Astrocyte of the spinal cord (primary cell): ENCODE results near the gene USPL1.

Source experiments
- DNase-seq: peaks from one replicate; pipeline ENCODE4 v3.0.0; 2011; ENCODE audit warnings: low read depth, low spot score
- H3K4me3 ChIP-seq: 2 replicates; pipeline ENCODE4 v1.5.1; 2011; ENCODE audit warnings: low read depth, mild to moderate bottlenecking, low read length, moderate library complexity
- in situ Hi-C: cut with HindIII; loops from 2 replicates; pipeline ENCODE4 v1.10.0; 2017; ENCODE audit warnings: low sequenced_read_pairs
- TF ChIP-seq, protein P1 (sequence below): IDR thresholded peaks from 2 replicates; pipeline ENCODE4 v1.5.1; 2012; ENCODE audit warnings: low read depth, mild to moderate bottlenecking, low read length, inconsistent platforms

The USPL1 gene

GRCh38 chr13:30610311-30610710, 7.4 kb upstream of the USPL1 start:
- no peak for DNase-seq
- TF ChIP-seq, protein P1, sequence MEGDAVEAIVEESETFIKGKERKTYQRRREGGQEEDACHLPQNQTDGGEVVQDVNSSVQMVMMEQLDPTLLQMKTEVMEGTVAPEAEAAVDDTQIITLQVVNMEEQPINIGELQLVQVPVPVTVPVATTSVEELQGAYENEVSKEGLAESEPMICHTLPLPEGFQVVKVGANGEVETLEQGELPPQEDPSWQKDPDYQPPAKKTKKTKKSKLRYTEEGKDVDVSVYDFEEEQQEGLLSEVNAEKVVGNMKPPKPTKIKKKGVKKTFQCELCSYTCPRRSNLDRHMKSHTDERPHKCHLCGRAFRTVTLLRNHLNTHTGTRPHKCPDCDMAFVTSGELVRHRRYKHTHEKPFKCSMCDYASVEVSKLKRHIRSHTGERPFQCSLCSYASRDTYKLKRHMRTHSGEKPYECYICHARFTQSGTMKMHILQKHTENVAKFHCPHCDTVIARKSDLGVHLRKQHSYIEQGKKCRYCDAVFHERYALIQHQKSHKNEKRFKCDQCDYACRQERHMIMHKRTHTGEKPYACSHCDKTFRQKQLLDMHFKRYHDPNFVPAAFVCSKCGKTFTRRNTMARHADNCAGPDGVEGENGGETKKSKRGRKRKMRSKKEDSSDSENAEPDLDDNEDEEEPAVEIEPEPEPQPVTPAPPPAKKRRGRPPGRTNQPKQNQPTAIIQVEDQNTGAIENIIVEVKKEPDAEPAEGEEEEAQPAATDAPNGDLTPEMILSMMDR, result no peak
- in situ Hi-C loops, result no loop called here

GRCh38 chr13:30615481-30615865, 2.2 kb upstream of the USPL1 start:
- in situ Hi-C loops, result no loop called here
- TF ChIP-seq, protein P1, result no peak
- DNase-seq, result peak; percentile 33
- H3K4me3 ChIP-seq, result peak overlapping the region; percentile 100

More at GRCh38 chr13:30610311-30610710, 7.4 kb upstream of the USPL1 start:
- H3K4me3 ChIP-seq, result no peak overlapping the region

GRCh38 chr13:30615866-30616541, 1.7 kb upstream of the USPL1 start:
- in situ Hi-C loops, result no loop called here
- H3K4me3 ChIP-seq, result peak overlapping the region; percentile 100
- TF ChIP-seq, protein P1, result no peak
- DNase-seq, result peak; percentile 78

- in situ Hi-C loops, result no loop called here
Observed at GRCh38 chr13:30616927-30617314, 799 bp upstream of the USPL1 start.

GRCh38 chr13:30618186-30618929, 638 bp downstream of the USPL1 start:
- TF ChIP-seq, protein P1, result no peak
- DNase-seq, result no peak
- in situ Hi-C loops, result no loop called here

More at GRCh38 chr13:30616927-30617314, 799 bp upstream of the USPL1 start:
- peak overlapping the region; percentile 100 for H3K4me3 ChIP-seq
- peak; percentile 92 for DNase-seq
- TF ChIP-seq, protein P1, result no peak

DNA sequence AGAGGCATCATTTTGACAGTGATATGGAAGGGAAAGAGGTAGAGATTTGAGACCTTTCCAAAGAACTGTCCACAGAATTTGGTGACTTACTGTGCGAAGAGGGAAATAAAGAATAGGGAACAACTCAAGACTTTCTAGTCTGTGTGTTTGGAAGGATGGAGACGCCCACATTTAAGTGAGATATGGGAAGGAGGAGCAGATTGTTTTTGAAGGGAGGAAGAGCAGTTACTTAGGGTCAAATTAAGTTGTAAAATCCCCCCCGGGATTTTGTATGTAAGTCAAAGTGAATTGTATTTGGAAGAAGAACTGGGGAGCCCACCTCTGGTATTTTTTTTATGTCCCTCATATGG, 1.2 kb downstream of the USPL1 start:
- H3K4me3 ChIP-seq, result peak overlapping the region; percentile 100
- in situ Hi-C loops, result no loop called here
- TF ChIP-seq, protein P1, result no peak
- peak; percentile 3 for DNase-seq

More at GRCh38 chr13:30618186-30618929, 638 bp downstream of the USPL1 start:
- peak overlapping the region; percentile 100 for H3K4me3 ChIP-seq
